Medulla oblongata (tissue), 1 donor: ENCODE results near the gene CCDC120.
A peak's percentile ranks its signal among the peaks of the same experiment; 100 is the strongest.

Experiments used
- DNase-seq: peaks from one replicate; pipeline ENCODE4 v3.0.0-alpha.2; 2015; ENCODE audit errors: extremely low spot score

Gene CCDC120

GRCh38 chrX:49063715-49064114 lies 4.9 kb downstream of the CCDC120 start:
- no peak for DNase-seq

DNA sequence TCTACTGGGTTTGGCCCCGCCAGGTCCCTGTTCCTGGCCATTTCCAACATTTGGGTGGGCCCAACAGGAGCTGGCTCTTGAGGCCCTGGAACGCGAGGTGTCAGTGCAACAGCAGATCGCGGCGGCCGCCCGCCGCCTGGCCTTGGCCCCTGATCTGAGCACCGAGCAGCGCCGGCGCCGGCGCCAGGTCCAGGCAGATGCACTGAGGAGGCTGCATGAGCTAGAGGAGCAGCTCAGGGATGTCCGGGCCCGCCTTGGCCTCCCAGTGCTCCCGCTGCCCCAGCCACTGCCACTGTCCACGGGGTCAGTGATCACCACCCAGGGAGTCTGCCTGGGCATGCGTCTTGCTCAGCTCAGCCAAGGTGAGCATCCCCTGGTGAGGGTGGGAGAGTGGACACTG lies 5.5 kb downstream of the CCDC120 start:
- no peak for DNase-seq

GRCh38 chrX:49064735-49065134 lies 5.9 kb downstream of the CCDC120 start:
- DNase-seq = no peak

DNA sequence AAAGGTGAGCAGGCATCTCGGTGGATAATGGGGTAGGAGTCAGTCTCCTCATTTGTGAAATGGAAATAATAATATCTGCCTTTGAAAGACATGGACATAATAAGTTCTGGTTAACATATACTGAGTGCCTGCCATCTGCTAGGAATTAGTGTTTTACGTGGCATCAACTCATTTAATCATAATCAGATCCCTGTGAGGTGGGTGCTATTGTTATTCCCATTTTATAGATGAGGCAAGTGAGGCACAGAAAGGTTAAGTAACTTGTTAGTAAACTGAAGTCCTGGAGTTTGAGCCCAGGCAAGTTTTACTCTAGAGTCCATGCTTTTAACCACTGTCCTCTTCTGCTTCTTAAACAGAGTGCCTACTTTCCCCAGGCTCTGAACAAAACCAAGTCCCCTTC lies 7.5 kb downstream of the CCDC120 start:
- DNase-seq = no peak

GRCh38 chrX:49066690-49067089 lies 7.9 kb downstream of the CCDC120 start:
- no peak for DNase-seq

GRCh38 chrX:49067285-49068120 lies 8.7 kb downstream of the CCDC120 start:
- no peak for DNase-seq

DNA sequence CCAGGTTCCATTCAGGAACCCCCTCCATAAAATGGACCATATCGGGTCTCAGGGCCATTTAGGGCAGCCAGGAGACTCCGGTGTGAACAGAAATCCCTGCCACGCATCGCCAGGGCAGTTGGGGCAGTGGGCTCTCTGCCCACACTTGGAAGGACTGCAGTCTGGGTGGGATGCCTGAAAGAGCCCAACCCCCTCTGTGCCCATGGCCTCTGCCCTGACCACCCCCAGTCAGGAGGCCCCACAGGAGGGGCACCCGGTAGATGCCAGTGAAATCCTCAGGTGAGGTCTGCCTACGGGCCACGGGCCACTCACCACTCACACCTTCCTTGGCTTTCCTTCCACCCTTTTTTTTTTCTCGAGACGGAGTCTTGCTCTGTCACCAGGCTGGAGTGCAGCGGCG lies 10.2 kb downstream of the CCDC120 start:
- no peak for DNase-seq

GRCh38 chrX:49070988-49071387 lies 12.2 kb downstream of the CCDC120 start:
- no peak for DNase-seq

DNA sequence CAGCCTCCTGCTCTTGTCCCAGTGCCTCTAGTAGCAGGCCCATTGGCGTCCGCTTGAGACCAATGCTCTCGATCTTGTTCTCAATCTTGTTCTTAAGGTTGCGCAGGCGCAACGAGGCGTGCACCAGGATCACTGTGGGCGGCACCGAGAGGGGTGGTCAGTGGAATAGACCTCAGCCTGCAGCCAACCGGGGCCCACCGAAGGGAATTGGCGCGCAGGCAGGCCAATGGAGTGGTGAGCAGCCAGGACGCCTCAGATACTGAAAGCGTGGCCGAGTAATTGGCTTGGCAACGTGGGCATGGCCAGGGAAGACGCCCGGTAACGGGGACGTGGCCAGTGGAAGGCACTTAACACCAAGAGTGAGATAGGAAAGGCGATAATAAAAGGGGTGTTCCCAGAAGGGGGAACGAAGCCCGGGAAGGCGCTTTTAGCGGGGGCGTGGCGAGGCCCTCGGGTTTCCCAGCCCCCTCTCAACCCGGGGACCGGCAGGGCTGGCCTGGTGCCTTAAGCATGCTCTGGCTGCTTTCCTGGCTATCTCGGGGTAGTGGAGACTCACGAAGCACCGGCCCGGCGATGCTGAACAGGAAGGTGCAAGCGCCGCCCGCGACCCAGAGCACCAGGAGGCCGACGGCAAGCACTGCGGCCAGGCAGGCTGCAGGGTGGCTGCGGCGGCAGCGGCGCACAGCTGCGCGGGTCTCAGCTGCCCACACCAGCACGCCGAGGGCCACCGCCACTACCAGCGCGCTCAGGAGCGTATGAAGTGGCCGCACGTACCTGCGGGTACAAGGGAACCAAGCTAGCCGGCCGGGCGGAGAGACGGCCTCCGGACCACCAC lies 13.3 kb downstream of the CCDC120 start:
- peak; percentile 7 for DNase-seq

GRCh38 chrX:49072712-49073095 lies 13.9 kb downstream of the CCDC120 start:
- no peak for DNase-seq

- peak; percentile 93 for DNase-seq
Observed at GRCh38 chrX:49073601-49074575, 15.1 kb downstream of the CCDC120 start, which contains the start of gene PRAF2. PRAF2 (minus strand) TSS chrX:49074002; CDS start chrX:49073987, 15 bp downstream.

- no peak for DNase-seq
Observed at GRCh38 chrX:49075347-49075746, 16.5 kb downstream of the CCDC120 start.

GRCh38 chrX:49077941-49078340 lies 19.1 kb downstream of the CCDC120 start:
- no peak for DNase-seq

DNA sequence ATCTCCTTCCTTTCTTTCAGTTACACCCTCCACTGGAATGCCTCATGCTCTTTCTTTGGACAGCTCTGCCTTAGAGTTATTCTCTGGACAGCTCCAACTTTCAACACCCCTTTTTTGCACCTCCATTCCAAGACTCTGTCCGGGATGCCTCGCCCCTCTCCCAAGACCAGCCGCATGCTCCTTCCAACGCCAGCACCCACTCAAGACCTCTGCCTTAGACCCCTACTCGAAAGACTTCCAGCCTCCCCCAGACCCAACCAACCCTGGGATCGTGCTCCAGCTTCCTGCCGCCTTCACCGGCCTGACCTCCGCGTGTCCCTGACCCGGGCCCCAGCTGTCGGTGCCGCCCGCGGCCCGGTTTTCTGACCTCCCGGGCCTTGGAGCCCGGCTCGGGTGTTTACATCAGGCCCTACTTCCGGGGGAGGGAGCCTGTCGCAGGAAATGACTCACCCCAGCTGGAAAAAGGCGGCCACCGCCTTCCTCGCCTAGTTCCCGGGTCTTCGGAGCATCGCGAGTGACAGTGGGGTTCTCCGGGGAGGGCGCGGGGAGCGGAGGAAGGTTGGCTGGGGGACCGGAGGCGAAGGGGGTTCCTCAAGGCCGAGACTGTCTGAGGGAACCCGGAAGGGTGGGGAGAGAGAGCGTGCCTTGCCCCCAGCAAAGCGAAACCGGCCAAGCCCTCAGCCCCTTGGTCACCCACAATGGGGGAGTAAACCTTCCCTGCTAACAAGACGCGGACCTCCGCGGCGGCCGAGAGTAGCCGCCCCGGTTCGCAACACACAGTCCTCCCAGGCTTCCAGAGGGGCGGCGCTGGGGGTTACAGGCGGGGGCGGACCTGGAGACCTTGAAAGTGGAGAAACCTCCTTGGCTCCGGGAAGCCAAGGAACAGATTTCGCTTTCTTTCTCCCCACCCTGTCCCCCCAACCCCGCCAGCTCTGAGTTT lies 21.0 kb downstream of the CCDC120 start, which contains the start of gene WDR45:
TSS of gene WDR45 (minus strand) at position 399 of the 940 bp plus-strand sequence. CDS start 1,792 bp downstream, outside the sequence.
- DNase-seq = peak; percentile 76

GRCh38 chrX:49082271-49082871 lies 23.6 kb downstream of the CCDC120 start:
- no peak for DNase-seq

- DNase-seq = no peak
Observed at GRCh38 chrX:49089553-49089952, 30.8 kb downstream of the CCDC120 start.

- no peak for DNase-seq
Observed at GRCh38 chrX:49096419-49096818, 37.6 kb downstream of the CCDC120 start.

DNA sequence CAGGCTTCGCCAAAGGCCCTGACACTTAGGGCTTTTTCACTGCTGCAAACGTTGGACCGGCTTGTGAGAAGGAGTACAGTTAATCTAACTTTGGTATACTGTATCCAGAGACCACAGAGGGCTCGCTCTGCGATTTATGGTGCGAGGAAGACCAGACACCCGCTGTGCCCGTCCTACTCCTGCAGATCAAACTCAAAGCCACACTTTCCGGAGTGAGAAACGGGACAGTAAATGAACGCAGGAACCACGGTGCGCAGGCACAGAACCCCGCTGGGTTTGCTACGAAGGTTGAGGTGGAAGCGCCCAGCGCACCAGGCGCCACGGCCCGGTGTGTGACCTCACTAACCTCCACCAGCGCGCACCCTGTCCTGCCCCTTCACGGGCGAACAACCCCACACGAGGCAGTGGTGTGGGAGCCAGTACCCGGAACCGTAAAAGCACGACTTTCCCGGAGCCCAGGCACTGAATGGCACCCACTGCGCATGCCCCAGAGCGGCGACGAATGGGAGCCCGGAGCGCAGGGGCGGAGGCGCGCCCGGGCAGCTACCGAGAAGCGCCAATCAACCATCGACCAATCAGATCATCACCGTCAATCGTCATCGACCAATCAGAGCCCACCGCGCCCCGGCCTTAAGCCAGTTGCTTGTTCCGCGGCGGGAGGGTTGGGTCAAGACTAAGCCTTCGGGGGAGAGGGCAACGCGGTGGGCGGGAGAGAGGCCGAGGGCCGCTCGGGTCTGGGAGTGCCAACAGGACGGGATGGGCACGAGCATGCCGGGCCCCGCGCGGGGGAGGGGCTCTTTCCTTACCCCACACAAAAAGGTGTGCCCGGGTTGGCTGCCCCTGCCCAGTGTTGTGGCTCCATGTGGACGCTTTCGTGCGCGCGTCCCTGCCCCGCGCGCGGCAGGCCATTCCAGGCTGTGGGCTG lies 42.2 kb downstream of the CCDC120 start:
- peak; percentile 91 for DNase-seq

GRCh38 chrX:49101629-49101984 lies 42.8 kb downstream of the CCDC120 start:
- no peak for DNase-seq
